GM12892 (cell line): ENCODE results near the gene EVX2.

ENCODE experiments used
- DNase-seq: peaks from one replicate; pipeline ENCODE4 v3.0.0; 2011; ENCODE audit not compliant: insufficient read length
- FAIRE-seq: peaks from 2 replicates; lab custom pipeline; 2011; peaks lifted over from hg19 to GRCh38; lab: Jason Lieb, UNC
- POLR2A ChIP-seq: IDR thresholded peaks from 2 replicates; pipeline ENCODE4 v1.6.1; 2011; ENCODE audit warnings: low read depth, low read length, control low read depth
- POLR2AphosphoS5 ChIP-seq: IDR thresholded peaks from 2 replicates; pipeline ENCODE4 v1.6.1; 2011; ENCODE audit warnings: low read depth, low read length, control low read depth
- TAF1 ChIP-seq: IDR thresholded peaks from 2 replicates; pipeline ENCODE4 v1.6.1; 2011; ENCODE audit warnings: low read depth, mild to moderate bottlenecking, control low read depth, low read length, borderline replicate concordance

Gene EVX2

DNA sequence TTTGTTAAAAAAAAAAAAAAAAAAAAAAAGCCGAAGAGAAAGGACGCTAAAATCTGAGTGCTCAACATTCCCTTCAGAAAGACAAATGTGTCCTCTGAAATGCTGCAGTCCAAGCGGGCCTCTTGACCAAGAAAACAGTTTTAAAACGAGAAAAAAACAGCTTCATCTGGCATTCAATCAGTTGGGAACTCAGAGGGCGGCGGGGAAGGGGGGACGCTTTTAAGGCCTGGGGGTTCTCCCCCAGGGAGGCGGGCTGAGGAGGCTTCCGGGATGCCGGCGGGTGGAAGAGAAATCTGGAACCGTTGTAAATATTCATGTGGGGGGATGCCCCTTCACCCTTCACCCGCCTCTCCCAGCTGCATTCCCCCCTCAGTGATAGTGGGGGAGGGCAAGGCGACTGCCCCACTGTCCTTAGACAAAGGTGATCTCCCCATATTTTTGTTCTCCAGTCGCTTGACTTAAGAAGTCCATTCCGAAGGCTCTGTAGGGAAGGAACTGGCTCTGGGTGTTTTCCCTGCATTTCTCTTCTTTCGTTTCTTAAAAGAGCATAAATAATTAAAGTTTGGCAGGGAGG, 20.1 kb upstream of the EVX2 start:
- no peak for DNase-seq
- FAIRE-seq = no peak
- TF ChIP-seq TAF1 (no peak), POLR2A (no peak), POLR2AphosphoS5 (no peak)

DNA sequence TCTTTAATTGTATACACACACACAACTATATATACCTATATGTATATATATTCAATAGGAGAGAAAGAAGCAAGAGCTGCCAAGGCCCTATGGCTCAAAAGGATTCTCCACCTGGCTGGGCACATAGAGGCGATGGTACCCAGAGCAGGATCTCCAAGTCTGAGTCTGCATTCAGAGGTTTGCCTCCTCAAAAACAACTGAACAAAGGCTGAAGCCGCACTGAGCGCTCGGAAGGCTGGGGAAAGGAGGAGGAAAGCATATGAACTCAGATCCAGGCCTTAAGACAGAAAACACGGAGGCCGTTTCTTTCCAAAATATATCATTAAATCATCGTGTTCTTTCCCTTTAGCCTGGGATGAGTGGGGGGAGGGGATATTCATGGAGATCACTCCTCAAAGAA, 19.4 kb upstream of the EVX2 start:
- no peak for FAIRE-seq
- no peak for DNase-seq
- TF ChIP-seq POLR2A (no peak), POLR2AphosphoS5 (no peak), TAF1 (no peak)

DNA sequence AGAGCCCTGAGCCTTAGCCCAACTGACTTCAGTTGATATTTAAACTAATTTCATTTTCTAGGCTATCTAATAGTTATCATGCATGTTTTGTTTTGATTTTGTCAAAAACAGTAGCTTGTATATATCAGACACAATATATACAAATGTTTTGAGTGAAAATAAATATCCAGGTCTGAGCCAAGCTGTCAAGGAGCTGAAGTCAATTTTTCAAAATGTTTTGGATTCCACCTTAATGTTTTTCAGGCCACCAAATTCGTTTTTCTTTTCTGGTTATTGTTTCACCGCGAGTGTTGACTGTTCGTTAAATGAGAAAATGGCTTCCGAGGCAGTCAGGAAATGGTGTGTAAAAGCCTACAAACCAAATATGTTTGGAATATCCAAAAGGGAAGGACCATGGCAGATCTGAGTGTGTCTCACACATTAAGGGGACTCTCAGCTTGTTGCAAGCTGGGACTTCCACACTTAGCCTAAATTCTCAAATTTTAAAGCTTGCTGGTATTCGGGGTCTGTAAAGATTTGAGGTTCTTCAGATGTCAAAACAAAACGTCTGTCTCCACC, 18.6 kb upstream of the EVX2 start:
- FAIRE-seq (no peak), DNase-seq (no peak)
- TF ChIP-seq TAF1 (no peak), POLR2A (no peak), POLR2AphosphoS5 (no peak)

DNA sequence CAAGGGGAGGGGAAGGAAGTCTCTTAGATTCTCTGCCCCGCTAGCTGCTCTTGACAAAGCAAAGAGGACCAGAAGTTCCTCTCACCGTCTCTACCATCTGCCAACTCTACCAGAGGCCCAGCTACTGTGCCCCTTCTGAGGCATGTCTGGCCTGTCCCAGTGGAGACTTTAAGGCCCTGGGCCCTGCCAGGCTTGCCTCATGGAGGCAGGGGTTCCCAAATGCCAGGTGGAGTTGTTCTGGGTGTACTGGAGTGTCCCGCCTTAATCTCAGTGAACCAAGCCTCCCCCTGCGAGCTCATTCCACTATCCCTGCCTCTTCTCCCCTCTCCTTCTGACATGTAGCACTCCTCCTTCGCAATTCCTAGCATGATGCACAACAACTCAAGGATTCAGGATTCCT, 18.1 kb upstream of the EVX2 start:
- no peak for DNase-seq
- no peak for FAIRE-seq
- no peak for TF ChIP-seq POLR2AphosphoS5
- no peak for TF ChIP-seq TAF1
- no peak for TF ChIP-seq POLR2A

DNA sequence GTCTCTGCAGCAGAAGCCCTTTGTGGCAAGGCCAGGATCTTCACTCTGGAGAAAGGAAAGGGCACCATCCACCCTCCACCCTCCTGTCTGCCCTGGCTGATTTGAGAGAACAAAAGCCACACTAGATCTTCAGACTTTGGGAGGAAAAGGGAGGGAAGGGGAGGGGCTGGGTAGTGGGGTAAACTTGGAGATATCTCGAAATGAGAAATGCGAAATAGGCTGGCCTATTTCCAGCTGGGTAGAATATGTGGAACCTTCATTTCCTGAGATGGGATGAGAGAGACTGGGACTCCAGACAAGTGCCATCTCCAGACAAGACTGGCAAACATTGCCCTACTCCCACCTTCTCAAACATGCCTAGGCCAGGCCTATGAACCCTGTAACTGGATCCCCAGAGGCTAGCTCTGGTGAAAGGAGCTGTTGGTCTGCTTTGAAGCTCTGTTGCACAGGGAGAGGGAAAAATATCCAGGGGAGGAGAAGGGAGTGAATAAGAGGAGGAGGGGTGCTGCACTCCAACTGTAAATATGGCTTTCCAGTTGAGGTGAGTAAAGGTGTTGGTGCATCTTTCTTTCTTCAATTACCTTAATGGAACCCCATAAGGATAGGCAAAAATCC, 17.6 kb upstream of the EVX2 start:
- no peak for FAIRE-seq

DNA sequence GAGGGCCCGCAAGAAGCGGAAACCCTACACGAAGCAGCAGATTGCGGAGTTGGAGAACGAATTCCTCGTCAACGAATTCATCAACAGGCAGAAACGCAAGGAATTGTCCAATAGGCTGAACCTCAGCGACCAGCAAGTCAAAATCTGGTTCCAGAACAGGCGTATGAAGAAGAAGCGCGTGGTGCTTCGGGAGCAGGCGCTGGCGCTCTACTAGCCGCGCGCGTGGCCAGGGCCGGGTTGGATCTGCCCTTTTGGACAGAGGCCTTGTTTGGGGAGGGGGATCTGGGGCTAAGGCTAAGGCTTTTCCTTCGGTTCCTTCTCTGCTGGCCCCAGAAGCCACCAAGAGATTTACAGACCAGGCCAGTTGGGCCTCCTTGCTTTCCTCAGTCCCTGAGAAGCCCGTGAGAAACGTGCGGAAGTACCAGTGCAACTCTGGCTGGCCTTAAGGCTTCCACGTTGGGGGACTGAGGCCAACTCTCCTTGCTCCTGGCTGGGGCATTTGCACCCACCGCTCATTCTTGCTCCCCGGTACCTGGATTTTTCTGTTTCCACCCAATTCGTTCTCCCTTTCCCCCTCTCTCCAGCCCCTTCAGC, 16.9 kb upstream of the EVX2 start:
- FAIRE-seq (no peak), DNase-seq (no peak)
- TF ChIP-seq POLR2AphosphoS5 (no peak), TAF1 (no peak), POLR2A (no peak)

More for the DNA sequence above, 17.6 kb upstream of the EVX2 start:
- DNase-seq = no peak
- no peak for TF ChIP-seq POLR2AphosphoS5
- no peak for TF ChIP-seq POLR2A
- TF ChIP-seq TAF1 = no peak

DNA sequence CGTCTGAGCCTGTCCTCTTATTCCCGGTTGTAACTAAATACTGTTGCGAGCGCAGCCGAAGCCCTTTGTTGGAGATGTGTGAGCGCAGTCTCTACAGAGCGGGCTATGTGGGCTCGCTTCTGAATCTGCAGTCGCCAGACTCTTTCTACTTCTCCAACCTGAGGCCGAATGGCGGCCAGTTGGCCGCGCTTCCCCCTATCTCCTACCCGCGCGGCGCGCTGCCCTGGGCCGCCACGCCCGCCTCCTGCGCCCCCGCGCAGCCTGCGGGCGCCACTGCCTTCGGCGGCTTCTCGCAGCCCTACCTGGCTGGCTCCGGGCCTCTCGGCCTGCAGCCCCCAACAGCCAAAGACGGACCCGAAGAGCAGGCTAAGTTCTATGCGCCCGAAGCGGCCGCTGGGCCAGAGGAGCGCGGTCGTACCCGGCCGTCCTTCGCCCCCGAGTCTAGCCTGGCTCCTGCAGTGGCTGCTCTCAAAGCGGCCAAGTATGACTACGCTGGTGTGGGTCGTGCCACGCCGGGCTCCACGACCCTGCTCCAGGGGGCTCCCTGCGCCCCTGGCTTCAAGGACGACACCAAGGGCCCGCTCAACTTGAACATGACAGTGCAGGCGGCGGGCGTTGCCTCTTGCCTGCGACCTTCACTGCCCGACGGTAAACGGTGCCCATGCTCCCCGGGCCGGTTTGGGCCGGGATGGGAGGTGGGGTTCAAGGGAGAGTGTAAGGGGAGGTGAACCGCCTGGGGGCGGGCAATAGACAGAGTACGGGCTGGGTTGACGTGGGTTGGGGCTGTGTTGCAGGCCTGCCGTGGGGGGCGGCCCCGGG, 16.2 kb upstream of the EVX2 start, which contains the start of gene HOXD12:
Gene HOXD12 (plus strand): TSS at position 68 of the 819 bp plus-strand sequence. CDS start 7 bp downstream, at position 75.
- DNase-seq (no peak), FAIRE-seq (no peak)
- TF ChIP-seq TAF1 (no peak), POLR2AphosphoS5 (no peak), POLR2A (no peak)

DNA sequence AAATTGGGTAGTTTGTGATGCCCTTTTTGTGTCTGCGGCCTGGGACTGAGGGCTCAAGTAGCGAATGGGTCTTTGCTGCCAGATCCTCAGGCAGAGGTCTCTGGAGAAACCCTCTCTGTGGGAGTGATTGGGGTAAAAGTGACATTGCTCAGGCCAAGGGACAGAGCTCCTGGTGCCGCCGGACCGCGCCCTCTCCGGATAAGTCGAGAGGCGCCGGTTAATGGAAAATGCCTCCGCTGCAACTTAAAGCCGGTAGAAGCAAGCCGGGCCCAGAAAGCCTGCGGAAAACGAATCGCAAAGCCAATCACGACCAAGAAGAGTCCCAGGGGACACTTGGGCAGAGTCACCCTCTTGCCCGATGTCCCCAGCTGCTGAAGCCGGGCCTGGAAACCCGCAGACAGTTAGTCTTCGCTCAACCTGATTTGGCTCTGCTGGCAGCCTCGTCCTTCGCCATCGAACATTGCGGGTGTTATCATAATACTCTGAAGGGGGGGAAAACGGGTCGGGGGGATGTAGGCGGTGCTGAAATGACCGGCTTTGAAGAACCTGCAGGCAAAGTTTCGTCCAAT, 15.5 kb upstream of the EVX2 start:
- no peak for DNase-seq
- TF ChIP-seq TAF1 (no peak), POLR2A (no peak), POLR2AphosphoS5 (no peak)
- FAIRE-seq = no peak

DNA sequence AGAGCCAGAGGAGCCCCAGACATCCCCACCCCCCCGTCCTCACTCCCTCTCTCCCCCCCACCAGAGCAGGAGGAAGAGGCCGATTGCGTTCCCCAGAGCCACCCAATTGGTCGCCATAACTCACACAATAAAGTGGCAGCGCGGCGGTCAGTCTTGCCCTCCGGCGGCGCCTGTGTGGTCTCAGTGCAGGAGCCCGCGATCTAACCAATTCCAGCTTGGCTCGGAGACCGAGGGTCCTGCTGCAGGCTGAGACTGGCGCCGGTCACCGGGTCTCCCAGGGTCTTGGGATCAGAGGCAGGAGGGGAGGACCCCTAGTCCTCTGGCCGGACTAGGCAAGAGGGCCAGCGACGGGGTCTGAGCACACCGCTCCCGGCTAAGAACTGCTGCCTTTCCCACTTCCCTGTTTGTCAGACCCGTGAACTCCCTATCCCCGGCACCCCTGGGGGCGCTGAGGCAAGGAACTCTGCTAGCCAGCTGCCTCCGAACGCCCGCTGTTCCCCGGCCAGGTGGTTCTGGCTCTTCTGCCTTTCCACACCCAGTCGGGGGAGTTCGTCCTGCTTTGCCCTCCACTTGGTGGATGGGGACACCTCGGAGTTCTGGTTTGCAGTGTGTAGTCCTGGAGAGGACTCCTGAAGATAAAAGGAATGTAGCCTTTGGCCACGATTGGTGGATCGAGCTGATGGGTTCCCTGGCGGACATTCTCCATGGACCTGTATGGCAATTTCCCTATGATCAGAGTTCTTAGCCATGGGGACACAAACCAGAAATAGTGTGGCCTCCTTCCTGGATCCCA, 14.8 kb upstream of the EVX2 start:
- TF ChIP-seq POLR2A (no peak), TAF1 (no peak), POLR2AphosphoS5 (no peak)
- DNase-seq = no peak
- FAIRE-seq = no peak

DNA sequence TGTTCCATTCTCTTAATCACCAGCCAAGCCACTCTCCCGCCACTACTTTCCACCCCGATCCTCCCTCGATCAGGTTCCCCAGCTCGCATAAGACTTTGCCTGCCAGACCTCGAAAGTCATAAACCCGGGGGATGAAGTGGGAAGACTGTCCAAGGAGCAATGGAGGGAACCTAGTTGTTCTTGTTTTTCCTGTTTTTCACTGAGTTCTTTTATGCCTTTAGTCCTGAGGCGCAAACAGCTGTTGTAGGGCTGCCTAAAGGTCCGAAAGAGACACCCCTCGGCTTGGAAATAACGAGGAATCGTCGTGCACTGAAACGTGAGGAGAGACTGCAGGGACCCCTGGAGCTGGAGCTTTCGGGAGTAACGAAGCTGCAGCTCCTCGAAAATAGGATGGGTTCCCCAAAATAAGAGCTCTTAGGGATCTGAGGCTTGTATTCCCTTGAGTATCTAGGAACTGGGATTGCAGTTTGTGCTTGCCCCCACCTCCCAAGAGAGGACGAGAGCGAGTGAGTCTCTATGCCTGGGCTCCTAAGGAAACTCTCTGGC, 14.1 kb upstream of the EVX2 start:
- FAIRE-seq (no peak), DNase-seq (no peak)
- no peak for TF ChIP-seq POLR2A
- no peak for TF ChIP-seq POLR2AphosphoS5
- TF ChIP-seq TAF1 = no peak
